GM06990 (cell line): ENCODE data around the gene SBF1.
"Not testable (repeated sequence)": the region's sequence is repeated elsewhere in the genome, so short reads cannot be mapped to it uniquely, and the experiment has no call there.

ENCODE experiments used
- DNase-seq: peaks from one replicate; pipeline ENCODE4 v3.0.0-alpha.2; 2011; ENCODE audit not compliant: insufficient read length; ENCODE audit errors: extremely low read depth
- H3K27me3 ChIP-seq: replicated peaks from 2 replicates; pipeline ENCODE4 v1.6.0; 2011; ENCODE audit warnings: low read length; ENCODE audit not compliant: control insufficient read depth, insufficient read depth
- H3K36me3 ChIP-seq: 2 replicates; pipeline ENCODE4 v1.5.1; 2011; ENCODE audit warnings: low read length; ENCODE audit not compliant: control insufficient read depth, insufficient read depth
- H3K4me3 ChIP-seq: replicated peaks from 2 replicates; pipeline ENCODE4 v1.5.1; 2011; ENCODE audit warnings: low read depth, mild to moderate bottlenecking, control low read depth, low read length
- CTCF ChIP-seq: IDR thresholded peaks from 2 replicates; pipeline ENCODE4 v1.5.1; 2011; ENCODE audit warnings: low read length, control low read depth, mild to moderate bottlenecking, inconsistent platforms; ENCODE audit not compliant: insufficient read depth, poor library complexity, severe bottlenecking

SBF1 gene

GRCh38 chr22:50435291-50436014, 39.4 kb downstream of the SBF1 start:
- Histone ChIP-seq H3K36me3 (peaks cover 54% of the 10 kb centered on the region), H3K27me3 (no peaks in the 10 kb centered on the region), H3K4me3 (no peak overlapping the region)
- no peak for DNase-seq
- no peak for TF ChIP-seq CTCF

- Histone ChIP-seq H3K4me3 (no peak overlapping the region), H3K36me3 (peaks cover 51% of the 10 kb centered on the region), H3K27me3 (no peaks in the 10 kb centered on the region)
- DNase-seq: peak; percentile 9
- no peak for TF ChIP-seq CTCF
These were observed 40.0 kb downstream of the SBF1 start for GRCh38 chr22:50434849-50435248.

- H3K36me3 ChIP-seq: peaks cover 44% of the 10 kb centered on the region
- H3K4me3 ChIP-seq, H3K27me3 ChIP-seq, DNase-seq: not testable (repeated sequence)
These were observed 41.8 kb downstream of the SBF1 start for GRCh38 chr22:50432877-50433510.

GRCh38 chr22:50432131-50432876, 42.5 kb downstream of the SBF1 start:
- no peak for TF ChIP-seq CTCF
- peak; percentile 8 for DNase-seq
- Histone ChIP-seq H3K4me3 (no peak overlapping the region), H3K36me3 (peaks cover 40% of the 10 kb centered on the region), H3K27me3 (no peaks in the 10 kb centered on the region)

- Histone ChIP-seq H3K27me3 (no peaks in the 10 kb centered on the region), H3K4me3 (no peak overlapping the region), H3K36me3 (peaks cover 35% of the 10 kb centered on the region)
- no peak for DNase-seq
- no peak for TF ChIP-seq CTCF
These were observed 49.5 kb downstream of the SBF1 start for GRCh38 chr22:50425179-50425916.
